NCI-H1930 (cell line): ENCODE measurements around the gene NBAS.
"Not testable (repeated sequence)": the region's sequence is repeated elsewhere in the genome, so short reads cannot be mapped to it uniquely, and the experiment has no call there.

Experiments
- DNase-seq, 2 experiments: peaks; one replicate each; lab custom pipeline; 2025; lab: John Stamatoyannopoulos, UW

NBAS gene

GRCh38 chr2:15412309-15412708, 148.8 kb downstream of the NBAS start:
- no peak for DNase-seq

- DNase-seq: no peak
Observed at GRCh38 chr2:15410884-15411283, 150.2 kb downstream of the NBAS start.

DNA sequence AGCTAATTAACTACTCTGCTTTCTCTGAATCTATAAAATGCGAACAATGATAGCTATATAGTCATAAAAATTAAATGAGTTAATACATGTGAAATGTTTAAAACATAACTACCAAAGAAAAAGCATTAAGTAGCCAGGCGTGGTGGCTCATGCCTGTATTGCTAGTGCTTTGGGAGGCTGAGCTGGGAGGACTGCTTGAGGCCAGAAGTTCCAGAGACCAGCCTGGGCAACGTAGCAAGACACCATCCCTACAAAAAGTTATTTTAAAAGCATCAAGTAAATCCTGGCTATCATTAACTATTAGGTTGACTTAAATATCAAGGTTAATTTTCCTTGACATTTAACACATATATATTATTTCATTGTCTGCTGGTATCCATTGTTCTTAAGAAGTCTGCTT, 152.4 kb downstream of the NBAS start:
- no peak for DNase-seq

- no peak for DNase-seq
Observed at GRCh38 chr2:15407666-15408065, 153.5 kb downstream of the NBAS start.

GRCh38 chr2:15404511-15404910, 156.6 kb downstream of the NBAS start:
- not testable (repeated sequence) for DNase-seq

GRCh38 chr2:15400240-15400826, 160.8 kb downstream of the NBAS start:
- DNase-seq: no peak

- DNase-seq: no peak
Observed at GRCh38 chr2:15399241-15399640, 161.9 kb downstream of the NBAS start.

DNA sequence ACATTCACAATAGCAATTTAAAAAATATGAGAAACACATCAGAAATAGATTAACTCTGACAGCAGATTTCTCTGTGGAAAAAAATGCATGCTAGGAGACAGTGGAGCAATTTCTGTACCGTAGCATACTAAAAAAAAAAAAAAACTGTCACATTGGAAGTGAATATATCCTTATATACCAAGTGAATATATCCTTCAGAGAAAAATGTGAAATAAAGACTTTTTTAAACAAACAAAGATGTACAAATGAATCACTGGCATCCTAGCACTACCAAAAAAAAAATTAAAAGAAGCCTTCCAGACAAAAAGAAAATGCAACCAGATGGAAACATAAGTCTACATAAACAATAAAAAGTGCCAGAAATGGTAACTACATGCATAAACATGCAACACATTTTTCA, 169.4 kb downstream of the NBAS start:
- no peak for DNase-seq

GRCh38 chr2:15389895-15390294, 171.2 kb downstream of the NBAS start:
- no peak for DNase-seq

DNA sequence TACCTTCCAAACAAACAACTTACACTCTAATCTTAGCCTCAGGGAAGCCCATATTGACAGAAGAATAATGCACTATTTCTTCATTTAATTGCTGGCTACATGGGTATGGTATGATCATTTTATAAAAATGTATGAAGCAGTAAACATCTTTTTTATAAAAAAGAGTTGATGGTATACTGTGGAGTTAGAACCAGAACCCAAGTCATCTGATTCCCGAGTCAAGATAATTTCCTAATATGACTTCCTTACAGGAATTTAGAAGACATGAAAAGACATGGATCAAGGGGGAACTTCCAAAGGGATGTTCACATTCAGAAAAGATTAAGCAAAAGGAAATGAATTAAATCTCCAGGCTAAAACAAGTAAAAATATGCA, 171.8 kb downstream of the NBAS start:
- no peak for DNase-seq

DNA sequence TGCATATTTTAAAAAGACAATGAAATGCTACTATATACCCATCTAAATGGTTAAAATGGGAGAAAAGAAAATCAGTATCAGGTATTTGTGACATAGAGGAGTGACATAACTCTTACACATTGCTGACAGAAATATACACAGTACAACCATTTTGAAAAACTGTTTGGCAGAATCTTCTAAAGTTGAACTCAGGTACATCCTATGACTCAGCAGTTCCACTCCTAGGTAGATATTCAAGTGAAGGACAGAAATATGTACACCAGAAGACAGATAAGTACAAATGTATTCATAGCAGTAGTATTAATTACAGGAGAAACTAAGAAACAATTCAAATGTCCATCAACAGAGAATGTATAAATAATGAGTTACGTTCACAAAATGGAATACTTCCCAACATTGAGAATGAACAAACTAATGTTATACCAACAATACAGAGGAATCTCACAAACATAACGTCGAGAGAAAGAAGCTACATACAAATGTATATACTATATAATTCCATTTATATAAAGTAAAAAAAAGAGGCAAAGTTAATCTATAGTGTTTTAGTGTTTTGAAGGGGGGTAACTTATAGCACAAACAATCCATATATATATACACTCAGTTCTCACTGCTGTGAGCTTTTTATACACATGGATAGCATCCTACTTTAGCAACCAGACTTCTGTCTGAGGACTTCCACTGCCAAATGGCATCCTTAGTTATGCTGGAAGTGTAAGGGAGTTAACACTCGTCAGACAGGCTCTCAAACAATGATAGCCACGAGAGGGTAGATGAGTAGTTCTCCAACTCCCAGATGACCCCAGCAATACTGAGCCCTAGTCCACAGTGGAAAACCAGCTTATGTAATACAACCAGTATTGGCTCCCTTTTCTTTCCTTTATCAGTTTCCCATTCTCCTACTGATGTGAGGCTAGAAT, 172.5 kb downstream of the NBAS start:
- no peak for DNase-seq

- no peak for DNase-seq
Observed at GRCh38 chr2:15385184-15385583, 175.9 kb downstream of the NBAS start.

- no peak for DNase-seq
Observed at GRCh38 chr2:15383695-15384350, 177.3 kb downstream of the NBAS start.

- DNase-seq: no peak
Observed at GRCh38 chr2:15378148-15378908, 182.8 kb downstream of the NBAS start.

DNA sequence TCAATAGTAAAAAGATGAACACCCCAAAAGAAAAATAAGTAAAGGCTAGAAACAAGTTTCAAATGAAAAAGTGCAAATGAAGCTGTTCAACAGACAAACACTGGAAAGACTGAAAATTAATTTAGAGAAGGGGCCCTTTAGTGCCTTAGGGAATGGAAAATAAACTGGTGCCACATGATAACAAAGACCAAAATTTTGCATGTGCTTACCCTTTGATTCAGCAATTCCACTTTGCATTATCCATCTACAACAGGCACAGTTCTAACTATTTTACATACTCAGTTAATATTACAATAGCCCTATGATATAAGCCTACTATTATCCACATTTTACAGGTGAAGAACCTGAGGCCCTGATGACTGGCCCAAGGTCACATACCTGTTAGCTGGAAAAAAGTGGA, 183.9 kb downstream of the NBAS start:
- DNase-seq: no peak

DNA sequence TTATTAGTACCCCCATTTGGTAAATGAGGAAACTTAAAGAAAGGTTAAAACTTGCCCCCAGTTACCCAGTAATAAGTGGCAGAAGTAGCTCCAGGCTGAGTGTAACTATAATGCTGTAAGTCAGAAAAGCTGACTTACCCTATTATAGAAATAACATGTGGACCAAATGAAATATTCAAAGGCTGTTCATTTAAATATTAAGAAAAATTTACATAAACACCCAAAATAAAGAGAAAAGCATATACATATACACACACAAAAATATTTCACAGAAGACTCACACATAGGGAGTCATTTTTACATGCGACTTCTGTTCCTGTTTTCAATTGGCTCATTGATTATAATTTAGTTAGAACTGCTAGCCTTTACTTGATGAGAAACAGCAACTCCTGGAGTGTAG, 189.1 kb downstream of the NBAS start:
- DNase-seq: no peak

DNA sequence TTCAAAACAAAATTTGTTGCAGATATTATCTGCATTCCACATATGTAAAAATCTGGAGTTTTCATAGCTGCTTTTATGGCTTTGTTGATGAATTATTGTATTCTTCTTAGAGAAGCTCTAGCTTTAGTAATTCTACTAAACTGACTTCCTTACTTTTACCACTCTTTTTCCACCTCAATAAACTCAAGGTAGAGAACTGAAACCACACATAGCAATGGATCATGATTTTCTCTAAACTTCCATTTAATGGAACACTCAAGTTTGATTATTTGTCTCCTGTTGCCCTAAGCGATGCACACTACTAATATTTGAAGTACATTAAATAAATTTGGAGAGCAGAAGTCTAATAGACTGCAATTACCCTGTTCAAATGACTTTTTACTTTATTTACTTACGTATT, 192.0 kb downstream of the NBAS start:
- DNase-seq: no peak

DNA sequence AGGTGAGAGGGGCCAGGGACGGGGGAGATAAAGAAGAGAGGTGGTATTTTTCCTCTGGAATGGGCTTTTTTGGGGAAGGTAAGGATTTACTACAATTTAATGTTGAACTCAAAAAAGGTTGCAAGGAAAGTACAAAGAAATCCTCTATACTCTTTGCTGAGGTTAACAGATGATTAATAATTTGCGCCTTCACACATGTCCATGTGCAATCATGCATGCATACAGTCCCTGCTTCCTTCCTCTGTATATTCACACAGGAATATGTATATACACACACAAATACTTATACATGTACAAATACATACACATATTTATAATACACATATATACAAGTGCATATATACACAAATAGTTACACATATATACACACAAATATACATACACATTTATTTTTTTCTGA, 193.4 kb downstream of the NBAS start:
- DNase-seq: no peak

DNA sequence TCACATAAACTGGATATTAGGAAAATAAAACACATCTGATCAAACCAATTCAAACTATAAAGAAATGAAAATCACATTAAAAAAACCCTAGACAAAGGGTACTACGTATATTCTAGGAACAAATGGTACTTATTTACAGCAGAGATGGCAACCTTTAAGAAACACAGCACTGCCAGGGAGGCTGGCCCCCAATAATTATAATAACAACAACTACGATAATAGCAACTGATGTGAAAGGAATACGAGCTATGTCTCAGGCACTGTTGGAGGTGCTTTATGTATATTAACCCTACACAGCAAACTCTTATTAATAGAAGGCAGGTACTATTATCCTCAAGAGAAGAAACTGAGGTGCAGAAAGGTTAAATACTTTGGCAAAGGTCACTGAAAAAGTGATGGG, 193.9 kb downstream of the NBAS start:
- DNase-seq: no peak

DNA sequence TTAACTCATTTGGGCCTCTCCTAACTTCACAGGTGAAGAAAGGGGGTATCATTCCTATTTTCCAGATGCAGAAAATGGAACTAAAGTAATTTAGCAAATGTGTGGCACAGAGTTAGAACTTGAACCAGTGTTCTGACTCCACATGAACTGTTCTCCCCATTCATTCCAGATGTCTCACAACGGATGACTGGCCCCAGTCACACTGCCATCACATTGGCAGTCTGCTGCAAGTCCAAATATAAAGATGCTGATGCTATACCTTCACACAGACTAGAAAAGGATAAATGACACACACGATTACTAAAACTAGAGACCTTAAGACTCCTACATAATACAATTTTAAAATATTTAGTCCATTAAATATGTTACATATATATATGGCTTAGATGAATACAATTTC, 195.7 kb downstream of the NBAS start:
- DNase-seq: no peak

GRCh38 chr2:15364561-15364960, 196.6 kb downstream of the NBAS start:
- no peak for DNase-seq

DNA sequence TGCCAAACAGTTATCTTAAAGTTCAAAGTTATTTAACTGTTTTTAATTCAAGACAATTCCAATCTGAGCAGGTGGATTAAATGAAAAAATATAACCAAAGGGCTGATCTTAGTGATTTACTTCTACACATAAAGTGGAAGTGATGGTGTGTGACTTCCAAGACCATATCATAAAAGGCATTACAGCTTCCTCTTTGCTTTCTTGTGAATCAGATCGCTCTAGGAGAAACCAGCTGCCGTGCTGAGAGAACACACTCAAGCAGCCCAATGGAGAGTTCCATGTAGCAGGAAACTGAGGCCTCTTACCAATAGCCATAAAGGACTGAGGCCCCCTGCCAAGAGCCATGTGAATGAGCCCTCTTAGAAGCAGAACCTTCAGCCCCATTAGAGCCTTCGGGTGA, 197.4 kb downstream of the NBAS start:
- no peak for DNase-seq
